GM18508 (cell line): ENCODE measurements around the gene B3GLCT.
"Not testable (repeated sequence)": the region's sequence is repeated elsewhere in the genome, so short reads cannot be mapped to it uniquely, and the experiment has no call there.

Experiments
- ATAC-seq: cut with Tn5 transposase; IDR thresholded peaks from one replicate; pipeline ENCODE4 v1.9.1; 2021; ENCODE audit warnings: moderate number of reproducible peaks; ENCODE audit not compliant: insufficient read depth, unreplicated experiment

The B3GLCT gene

GRCh38 chr13:31199849-31200636 lies at the start of gene B3GLCT:
TSS of gene B3GLCT (plus strand) at chr13:31199975. CDS start at chr13:31200085, 110 bp downstream.
- peak; percentile 60 for ATAC-seq

- no peak for ATAC-seq
These were observed 49.3 kb upstream of the B3GLCT start for GRCh38 chr13:31150315-31150985.

GRCh38 chr13:31151837-31152236 lies 47.9 kb upstream of the B3GLCT start:
- ATAC-seq, result no peak

GRCh38 chr13:31154939-31155338 lies 44.8 kb upstream of the B3GLCT start:
- no peak for ATAC-seq

GRCh38 chr13:31159306-31159705 lies 40.5 kb upstream of the B3GLCT start:
- ATAC-seq, result no peak

- ATAC-seq, result no peak
These were observed 38.8 kb upstream of the B3GLCT start for GRCh38 chr13:31160857-31161556.

GRCh38 chr13:31161557-31162150 lies 38.1 kb upstream of the B3GLCT start, which contains the start of gene HSPH1:
TSS of gene HSPH1 (minus strand) at chr13:31161904. CDS start at chr13:31161582, 322 bp downstream.
- peak; percentile 55 for ATAC-seq

- ATAC-seq, result peak; percentile 83
These were observed 37.4 kb upstream of the B3GLCT start for GRCh38 chr13:31162151-31163008.

- no peak for ATAC-seq
These were observed 33.2 kb upstream of the B3GLCT start for GRCh38 chr13:31166591-31166990.

- ATAC-seq, result peak; percentile 61
These were observed 32.3 kb upstream of the B3GLCT start for GRCh38 chr13:31167490-31167889.

- ATAC-seq, result peak; percentile 40
These were observed 31.6 kb upstream of the B3GLCT start for GRCh38 chr13:31168166-31168565.

GRCh38 chr13:31168736-31169135 lies 31.0 kb upstream of the B3GLCT start:
- no peak for ATAC-seq

- ATAC-seq, result no peak
These were observed 27.8 kb upstream of the B3GLCT start for GRCh38 chr13:31172001-31172400.

GRCh38 chr13:31172535-31172934 lies 27.2 kb upstream of the B3GLCT start:
- ATAC-seq, result no peak

- no peak for ATAC-seq
These were observed 25.8 kb upstream of the B3GLCT start for GRCh38 chr13:31174018-31174417.

GRCh38 chr13:31175847-31176532 lies 23.8 kb upstream of the B3GLCT start:
- ATAC-seq, result no peak

GRCh38 chr13:31177813-31178495 lies 21.8 kb upstream of the B3GLCT start:
- not testable (repeated sequence) for ATAC-seq

GRCh38 chr13:31179241-31179640 lies 20.5 kb upstream of the B3GLCT start:
- ATAC-seq, result no peak

- no peak for ATAC-seq
These were observed 20.0 kb upstream of the B3GLCT start for GRCh38 chr13:31179754-31180153.
